Stimulated activated CD4-positive, alpha-beta T cell treated with anti-CD3 and anti-CD28 coated beads, TNF-alpha, amount 100 ng/mL, for 4 hours (primary cell): ENCODE measurements around the gene HECTD4.
A peak's percentile ranks its signal among the peaks of the same experiment; 100 is the strongest.

Experiments used
- DNase-seq, 3 experiments: peaks; one replicate each; pipeline ENCODE4 v3.0.0-alpha.2; 2020; ENCODE audit warnings: low read depth in 3 of 3

HECTD4 gene

DNA sequence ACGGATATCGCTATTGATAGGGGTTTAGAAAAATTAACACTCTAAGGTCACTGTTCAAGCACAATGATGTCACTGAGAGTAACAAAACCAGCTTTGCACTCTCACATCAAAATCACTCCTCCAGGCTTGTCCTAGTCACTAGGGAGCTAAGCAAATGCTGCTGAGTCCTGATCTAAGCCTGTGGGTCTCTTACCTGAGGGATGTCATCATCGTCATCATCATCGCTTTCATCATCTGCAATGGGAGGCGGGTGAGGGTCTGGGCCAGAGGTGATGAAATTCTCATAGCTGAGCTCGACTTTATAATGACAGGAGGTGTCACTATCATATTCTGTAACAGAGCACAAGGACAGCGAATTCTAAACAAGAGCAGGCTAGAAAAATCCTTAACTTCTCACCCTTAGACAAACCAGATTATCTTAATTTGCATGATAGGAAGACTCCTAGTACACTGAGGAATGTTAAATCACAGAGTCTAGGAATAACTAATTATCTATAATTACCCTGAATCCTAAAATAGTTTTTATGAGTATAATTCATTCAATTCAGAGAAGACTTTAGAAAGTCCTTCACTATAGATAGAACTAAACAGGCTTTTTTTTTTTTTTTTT, 173.8 kb downstream of the HECTD4 start:
- no peak for DNase-seq

DNA sequence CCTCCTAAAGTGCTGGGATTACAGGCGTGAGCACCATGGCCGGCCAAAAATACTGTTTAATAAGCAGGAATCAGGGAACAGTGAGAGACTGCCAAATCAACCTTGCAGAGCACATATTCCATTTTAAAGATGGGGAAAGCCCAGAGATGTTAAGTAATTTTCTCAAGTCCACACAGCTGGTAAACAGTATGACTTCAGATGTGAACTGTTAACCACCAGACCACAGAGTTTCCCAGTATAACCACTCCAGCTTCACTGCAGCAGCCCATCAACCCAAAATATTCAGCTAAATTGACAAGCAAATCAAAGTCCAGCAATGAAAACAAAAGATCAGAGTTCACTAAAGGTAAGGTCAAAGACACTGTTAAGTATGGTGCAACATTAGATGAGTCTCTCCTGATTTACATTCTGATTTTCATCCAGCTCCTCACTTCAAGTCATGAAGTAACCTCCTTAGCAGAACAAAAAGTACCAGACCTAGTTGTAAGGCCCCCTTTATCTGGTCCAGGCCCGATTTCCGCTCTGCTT, 174.8 kb downstream of the HECTD4 start:
- DNase-seq = no peak

DNA sequence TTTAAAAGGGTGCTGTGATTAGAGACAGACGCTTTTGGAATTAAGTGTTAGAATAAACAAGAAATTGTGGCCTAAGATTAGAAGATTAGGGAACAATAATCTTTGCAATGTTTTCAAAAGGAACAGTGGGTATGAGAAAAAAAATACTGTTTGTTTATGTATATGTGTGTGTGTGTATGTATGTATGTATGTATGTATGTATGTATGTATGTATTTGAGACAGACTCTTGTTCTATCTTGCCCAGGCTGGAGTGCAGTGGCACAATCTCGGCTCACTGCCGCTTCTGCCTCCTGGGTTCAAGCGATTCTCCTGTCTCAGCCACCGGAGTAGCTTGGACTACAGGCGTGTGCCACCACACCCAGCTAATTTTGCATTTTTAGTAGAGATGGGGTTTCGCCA, 175.3 kb downstream of the HECTD4 start:
- DNase-seq = no peak

DNA sequence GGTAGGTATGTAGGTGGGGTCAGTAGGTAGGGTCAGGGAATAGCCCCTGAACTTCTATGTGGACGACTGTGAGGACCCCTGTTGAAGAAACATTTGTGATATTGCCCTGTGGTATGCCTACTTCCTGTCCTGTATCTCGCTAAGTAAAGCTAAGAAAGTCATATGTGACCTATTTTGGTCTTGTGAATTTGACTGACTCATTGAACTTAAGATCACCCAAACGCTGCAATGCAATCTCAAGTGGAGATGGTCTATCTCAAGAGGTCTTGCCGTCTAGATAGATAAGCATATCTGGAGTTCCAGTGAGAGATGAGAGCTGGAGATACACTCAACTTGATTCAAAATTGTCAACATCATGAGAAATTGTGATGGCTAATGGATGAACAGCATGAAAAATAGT, 183.1 kb downstream of the HECTD4 start:
- no peak for DNase-seq

DNA sequence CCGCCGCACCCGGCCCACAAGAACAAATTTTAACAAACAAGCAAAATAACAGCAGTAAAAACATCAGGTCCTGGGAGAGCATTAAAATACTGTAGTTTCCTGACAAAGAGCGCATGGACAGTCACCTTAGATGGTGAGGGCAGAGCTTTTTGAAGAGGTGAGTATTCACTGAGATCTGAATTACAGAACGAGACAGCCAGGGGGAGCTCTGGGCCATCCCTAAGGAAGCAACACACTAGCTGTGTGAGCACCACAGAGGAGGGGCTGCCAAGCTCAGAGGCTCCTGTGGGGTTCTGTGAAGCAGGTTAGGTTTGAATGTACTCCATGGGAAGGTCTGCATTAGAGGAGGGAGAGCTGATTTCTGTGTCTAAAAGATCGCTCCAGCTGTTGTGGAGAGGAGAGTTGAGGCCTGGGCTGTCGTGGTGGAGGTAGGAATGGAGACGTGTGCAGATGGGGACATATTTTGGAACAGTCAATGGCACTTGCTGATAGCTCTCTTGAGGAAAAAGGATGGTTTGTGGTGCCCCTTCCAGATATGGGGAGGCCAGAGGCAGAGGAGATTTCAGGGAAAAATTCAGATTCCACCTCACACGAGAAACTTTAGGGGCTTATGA, 184.0 kb downstream of the HECTD4 start:
- DNase-seq = peak; percentile 7 to 27 (median 19)

DNA sequence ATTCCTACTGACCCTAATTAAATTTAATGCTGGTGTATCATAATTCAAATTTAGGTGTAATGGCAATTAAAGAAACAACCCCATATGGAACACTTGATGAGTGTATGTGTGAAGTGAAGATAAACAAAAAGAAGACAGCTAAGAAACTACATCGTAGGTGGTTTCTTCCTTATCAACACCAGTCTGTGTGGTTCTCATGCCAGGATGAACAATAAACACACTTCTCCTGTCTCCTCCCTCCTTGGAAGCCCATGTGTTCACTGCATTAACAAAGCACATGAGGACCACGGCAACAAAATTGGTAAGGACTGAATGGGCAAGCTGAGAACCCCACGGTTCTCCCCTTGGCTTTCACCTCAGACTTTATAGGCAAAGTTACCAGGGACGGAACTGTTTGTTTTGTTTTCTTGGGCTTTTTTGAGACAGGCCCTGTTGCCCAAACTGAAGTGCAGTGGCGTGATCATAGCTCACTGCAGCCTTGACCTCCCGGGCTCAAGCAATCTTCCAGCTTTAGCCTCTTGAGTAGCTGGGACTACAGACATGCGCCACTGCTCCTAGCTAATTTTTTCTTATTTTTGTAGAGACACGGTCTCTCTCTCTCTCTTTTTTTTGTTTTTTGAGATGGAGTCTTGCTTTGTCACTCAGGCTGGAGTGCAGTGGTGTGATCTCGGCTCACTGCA, 185.9 kb downstream of the HECTD4 start:
- DNase-seq = no peak

DNA sequence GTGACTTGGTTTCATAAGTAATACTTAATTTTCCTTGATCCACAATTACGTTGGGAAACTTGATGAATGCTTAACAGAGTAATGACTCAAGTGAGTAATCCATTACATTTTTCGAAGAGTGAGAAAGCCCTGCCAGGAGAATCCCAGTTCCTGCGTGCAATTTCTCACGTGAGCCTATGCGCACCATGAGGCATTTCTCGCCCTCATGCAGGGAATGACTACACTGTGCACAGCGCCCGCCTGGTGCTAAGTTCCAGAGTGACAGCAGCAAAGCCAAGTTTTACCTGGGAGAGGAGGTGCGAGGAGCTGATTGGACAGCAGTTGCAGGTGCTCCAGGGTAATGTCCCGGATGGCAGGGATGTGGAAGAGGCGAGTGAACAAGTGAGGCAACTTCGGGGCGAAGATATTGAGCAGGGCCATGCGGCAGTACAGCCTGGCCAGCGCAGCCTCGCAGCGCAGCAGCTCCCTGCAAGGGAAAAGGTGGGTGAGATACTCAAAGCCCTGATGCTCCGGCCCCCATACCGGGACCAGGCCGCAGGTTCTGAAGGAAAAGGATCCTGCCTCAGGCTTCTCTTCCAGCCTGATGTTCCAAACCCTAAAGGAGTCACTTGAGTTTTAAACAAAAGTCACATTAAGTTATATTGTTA, 187.5 kb downstream of the HECTD4 start:
- DNase-seq = no peak

DNA sequence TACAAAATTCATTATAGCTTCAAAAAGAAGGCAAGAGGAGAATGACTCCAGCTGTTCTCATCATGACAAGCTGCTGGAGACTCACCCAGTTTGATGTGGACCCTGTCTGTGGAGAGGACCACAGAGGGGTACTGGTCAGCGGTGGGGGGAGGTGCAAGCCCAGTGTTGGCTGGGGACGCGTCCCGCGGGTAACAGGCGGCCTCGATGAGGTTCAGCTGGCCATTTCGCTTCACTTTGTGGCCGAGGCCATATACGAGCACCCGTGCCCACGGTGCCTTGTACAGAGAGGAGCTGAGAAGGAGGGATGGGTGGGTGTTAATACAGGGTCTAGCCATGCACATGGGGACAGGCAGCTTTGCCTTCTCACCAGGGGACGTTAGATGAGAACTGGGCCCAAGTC, 189.8 kb downstream of the HECTD4 start:
- no peak for DNase-seq

DNA sequence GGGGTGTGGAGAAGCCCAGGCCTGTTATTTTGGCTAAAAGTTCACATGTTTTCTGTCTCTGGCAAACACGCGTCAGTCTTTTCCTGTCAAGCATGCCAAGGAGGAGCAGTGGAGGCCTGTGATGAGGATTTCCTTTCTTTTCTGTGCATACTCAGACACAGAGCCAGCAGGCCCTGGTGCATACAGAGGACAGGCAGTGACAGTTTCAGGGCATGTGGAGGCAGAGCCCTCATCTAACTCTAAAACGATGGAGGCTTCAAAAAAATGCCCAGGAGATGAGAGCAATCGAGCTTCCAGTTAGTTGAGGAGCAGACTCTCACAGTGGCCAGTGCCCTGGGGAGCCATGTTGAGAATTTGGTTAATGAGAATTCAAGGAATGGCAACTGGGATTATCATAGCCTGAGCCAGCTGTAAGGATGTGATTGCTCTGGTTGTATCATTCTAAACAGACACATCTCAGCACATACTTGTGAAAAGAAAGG, 190.3 kb downstream of the HECTD4 start:
- no peak for DNase-seq

DNA sequence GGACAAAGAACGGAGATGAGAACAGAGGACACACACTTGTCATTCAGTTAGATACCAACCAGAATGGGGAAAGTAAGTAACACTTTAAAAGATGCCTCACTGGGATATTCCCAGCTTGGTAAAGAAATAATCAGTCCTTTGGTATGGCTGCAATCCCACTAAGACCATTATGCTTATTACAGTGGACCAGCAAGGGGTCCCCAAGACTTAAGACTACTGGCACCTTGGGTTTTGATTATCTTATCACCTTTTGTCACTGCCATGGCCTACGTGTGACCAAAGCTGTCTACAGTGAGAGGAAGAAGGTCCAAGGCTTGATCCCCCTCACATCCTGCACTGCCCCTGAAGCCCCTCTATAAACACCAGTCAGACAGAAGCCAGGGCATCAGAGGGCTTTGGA, 191.0 kb downstream of the HECTD4 start:
- no peak for DNase-seq

DNA sequence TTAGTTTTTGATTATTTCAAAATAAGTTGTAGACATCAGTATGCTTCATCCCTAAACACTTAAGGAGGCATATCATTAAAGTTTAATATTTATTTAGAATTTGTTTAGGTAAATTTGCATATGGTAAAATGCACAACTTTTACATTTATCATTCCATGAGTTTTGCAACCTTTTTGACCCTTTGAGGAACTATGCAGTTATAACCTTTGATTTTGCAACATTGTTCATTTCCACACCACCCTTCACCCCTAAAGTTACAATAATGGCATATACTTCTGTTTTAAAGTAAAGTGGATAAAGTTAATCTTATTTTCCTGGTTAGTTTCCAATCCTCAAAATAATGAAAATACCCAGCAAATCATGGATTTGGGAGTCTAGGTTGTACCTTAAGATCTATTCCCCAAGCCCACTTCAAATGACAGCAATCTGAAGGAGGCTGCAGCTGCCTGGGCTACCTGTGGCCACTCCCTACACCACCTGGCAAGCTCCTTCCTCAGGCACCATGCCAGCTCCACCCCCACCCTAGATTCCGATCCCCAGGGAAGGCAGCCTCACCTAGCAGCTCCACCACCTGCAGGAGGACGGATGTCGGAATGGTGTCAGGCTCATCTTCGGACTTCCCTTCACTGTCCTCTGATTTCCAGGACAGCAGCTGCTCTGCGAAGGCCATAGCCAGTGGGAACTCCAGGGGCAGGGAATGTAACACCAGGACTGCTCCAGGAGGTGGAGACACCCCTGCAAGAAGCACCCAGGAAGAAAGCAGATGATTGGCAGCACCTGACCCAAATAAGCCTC, 191.8 kb downstream of the HECTD4 start:
- no peak for DNase-seq

DNA sequence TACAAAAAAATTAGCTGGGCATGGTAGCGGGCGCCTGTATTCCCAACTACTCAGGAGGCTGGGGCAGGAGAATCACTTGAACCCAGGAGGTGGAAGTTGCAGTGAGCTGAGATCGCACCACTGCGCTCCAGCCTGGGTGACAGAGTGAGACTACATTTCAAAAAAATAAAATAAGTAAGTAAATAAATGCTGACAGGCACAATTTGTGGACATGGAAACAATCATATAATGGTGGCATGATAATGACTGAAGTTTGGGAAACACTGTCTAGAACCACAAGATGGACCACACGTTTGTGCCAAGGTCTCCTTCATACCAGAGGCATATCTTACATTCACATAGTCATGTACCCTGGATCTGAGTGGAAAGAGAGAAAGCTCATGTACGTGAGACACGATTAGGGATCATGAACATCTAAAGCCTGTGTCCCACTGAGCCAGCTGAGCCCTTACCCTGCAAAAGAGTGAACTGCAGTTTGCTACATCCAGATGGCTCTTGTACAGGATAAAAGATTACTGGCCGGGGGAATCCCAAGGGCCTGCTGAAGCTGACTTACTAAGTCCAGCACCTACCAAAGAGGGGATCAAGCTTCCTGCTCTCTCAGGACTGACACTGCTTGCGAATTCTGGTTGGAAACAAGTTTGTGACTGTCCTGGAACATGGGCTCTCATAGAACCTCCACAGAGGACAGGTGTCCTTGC, 194.0 kb downstream of the HECTD4 start:
- DNase-seq = no peak

DNA sequence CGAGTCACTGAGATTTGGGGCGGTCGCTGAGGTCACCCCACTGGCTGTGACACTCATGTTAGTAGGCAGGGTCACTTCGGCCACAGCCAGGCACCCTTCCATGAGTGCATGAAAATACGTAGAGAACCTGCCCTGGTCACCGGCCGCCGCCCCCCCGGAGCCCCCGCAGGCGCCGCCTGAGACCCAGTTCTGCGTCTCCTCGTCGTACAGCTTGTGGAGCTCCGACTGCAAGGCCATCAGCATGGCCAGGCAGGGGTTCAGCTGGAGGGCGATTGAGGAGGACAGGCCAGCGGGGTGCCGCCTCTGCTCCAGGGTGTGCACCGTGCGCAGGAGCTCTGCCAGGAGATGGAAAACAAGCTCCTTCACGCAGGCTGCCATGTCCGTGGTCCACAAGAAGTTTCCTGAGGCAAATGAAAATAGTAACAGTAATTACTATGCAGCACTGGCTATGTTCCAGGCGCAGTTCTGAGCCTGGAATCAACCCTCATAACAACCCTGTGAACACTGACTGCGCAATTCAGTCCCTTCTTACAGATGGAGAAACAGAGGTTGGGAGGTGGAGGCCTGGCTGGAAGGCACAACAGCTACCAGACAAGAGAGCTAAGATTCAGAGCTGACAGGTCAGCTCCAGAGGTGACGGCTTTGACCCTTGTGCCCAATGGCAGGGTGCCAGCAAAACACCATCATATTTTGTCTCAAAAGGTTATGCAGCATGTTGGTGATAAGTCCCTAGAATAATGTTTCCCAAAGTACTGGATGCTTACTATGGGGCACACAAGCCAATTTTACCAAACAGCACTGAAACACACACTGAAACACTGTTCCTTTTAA, 196.9 kb downstream of the HECTD4 start:
- DNase-seq = no peak

DNA sequence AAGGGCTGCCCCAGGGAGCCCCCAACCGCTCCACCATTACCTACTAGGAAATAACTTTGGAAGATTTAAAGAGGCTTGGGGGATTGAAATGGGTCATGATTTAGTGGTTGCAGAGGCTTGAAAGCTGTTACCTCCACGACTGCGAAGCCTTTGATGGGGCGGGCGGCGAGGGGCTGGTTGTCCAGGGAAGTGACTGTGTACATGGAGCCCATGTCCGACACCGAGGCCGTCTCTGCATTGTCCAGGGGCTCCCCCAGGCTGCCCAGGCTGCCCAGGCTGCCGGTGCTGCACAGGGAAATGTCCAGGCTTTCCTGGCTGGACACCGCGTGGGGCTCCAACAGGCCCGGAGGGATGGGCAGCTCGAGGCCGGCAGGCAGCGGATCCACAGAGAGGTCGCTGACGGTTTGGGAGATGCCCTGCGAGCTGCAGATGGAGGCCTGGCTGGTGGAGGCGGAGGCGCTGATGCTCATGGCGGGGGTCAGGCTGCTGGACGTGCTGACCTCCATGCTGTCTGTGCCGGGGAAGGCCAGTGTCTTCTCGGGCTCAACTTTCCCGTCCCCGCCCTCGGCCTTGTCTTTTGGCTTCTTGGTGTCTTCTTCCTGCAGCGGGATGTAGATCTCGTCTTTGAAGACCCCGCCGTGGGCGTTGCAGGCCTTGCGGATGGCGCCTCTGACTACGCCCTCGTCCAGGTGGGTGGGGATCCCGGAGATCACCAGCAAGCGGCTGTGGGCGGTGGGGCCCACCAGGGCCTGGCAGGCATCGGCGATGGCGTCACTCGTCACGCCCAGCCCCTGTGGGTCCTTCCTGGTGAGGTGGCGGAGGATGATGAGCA, 198.0 kb downstream of the HECTD4 start:
- no peak for DNase-seq

DNA sequence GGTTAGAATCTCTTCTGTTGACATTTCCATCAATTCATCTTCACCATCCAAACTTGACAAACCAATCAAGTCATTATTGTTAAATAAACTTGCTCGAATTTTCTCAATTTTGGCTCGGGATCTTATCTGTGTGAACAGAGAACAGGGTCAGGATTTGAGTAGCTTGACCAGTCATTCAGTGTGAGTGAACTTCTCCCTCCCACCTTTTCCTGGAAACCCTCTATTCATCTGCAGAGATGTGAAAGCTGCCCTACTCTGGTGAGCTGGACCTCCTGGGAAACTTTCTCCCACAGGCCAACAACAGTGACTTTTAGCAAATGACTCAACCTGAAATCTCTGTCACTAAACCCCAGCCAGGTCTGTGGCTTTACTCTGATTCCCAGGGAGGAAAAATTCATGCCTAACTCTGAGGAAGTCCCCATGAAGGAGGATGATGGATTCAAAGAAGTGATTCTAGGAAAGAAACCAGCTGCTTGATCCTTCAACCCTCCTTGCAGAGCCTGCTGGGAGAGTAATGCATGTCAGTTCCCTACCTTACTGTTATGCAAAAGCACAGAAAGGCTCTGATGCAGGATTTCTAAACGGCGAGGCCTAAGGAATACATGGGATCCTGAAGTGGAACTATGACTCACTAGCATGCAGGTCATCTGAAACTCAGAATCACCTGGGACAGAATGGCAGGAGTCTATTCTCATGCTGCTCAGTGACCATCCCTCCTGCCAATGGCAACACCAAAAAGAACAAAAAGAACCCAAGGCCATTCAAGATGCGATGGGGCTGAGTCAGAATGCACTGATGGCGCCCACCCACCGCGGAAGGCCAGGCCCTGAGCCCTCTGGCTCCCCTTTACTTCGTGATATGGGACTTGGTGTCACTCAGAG, 198.8 kb downstream of the HECTD4 start:
- DNase-seq = no peak

DNA sequence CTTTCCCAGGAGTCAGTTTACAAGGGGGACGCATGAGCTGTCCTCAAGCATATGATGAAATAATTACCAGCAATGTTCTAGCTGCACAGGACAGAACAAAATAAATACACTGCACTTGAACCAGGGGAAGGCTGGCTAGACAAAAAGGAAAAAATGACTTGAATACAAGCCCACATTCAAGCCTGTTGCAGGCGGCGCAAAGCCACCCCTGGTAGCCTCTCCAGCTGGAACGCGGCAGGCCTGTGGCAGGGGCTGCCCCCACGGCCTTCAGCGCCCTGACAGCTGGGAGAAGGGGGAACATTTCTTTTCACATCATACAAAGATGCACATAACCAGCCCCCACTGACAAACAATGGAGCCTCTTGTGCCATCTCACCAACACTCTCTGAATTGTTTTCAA, 199.7 kb downstream of the HECTD4 start:
- DNase-seq = no peak

DNA sequence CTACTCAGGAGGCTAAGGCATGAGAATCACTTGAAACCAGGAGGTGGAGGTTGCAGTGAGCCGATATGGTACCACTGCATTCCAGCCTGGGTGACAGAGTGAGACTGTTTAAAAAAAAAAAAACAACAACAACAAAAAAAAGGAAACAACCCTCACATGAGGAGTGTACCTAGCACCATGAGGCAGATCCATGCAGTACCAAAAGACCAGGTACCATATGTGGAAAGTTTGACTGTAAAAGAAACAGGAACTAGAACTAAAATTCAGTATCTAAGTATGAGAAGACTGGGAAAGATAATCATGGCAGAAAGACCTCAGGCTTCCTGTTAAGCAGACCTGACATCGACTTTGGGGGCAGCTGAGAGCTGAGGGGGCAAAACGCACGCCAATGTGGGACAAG, 201.8 kb downstream of the HECTD4 start:
- DNase-seq = no peak

DNA sequence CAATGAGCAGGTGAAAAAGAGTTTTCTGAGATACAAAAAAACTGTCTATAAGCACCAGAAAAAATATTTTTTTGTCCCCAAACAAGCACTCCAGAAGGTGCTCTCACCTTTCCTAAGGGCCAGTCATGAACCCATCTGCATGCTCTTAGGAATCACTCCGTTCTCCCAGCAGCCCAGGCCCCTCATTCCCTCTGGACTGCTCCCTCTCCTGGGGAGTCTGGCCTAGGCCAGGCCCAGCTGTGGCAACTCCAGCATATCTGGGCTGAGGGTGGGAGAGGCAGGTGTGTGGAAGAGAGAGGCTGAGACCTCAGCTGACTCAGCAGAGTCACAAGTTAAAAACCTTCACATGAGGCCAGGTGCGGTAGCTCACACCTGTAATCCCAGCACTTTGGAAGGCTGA, 202.3 kb downstream of the HECTD4 start:
- DNase-seq = no peak
